ENCODE data around the gene XXYLT1.

- TF ChIP-seq SIRT6 (IDR thresholded peaks at IDR 0.05; ENCODE audit: low read length) (no peak), POLR2AphosphoS5 (IDR thresholded peaks at IDR 0.05; ENCODE audit: low read depth, low read length) (no peak), CTCF (IDR thresholded peaks at IDR 0.05; ENCODE audit: control extremely low read depth in 1 of 3, insufficient read depth in 1 of 3, low read depth in 1 of 3, low read length in 3 of 3) (no peak), ZNF274 (IDR thresholded peaks at IDR 0.05; ENCODE audit: borderline replicate concordance, extremely low read depth, low read length) (no peak), POLR2A (IDR thresholded peaks at IDR 0.05; ENCODE audit: control extremely low read depth in 1 of 2, low read depth in 2 of 2, low read length in 2 of 2) (no peak), RFX5 (IDR thresholded peaks at IDR 0.05; ENCODE audit: borderline replicate concordance, low read depth, low read length) (no peak), POU5F1 (IDR thresholded peaks at IDR 0.05; ENCODE audit: low read depth, low read length) (no peak), SRF (IDR thresholded peaks at IDR 0.05; ENCODE audit: low read depth, low read length) (no peak), MAX (IDR thresholded peaks at IDR 0.05) (no peak)
- TF ChIP-seq, protein P1, sequence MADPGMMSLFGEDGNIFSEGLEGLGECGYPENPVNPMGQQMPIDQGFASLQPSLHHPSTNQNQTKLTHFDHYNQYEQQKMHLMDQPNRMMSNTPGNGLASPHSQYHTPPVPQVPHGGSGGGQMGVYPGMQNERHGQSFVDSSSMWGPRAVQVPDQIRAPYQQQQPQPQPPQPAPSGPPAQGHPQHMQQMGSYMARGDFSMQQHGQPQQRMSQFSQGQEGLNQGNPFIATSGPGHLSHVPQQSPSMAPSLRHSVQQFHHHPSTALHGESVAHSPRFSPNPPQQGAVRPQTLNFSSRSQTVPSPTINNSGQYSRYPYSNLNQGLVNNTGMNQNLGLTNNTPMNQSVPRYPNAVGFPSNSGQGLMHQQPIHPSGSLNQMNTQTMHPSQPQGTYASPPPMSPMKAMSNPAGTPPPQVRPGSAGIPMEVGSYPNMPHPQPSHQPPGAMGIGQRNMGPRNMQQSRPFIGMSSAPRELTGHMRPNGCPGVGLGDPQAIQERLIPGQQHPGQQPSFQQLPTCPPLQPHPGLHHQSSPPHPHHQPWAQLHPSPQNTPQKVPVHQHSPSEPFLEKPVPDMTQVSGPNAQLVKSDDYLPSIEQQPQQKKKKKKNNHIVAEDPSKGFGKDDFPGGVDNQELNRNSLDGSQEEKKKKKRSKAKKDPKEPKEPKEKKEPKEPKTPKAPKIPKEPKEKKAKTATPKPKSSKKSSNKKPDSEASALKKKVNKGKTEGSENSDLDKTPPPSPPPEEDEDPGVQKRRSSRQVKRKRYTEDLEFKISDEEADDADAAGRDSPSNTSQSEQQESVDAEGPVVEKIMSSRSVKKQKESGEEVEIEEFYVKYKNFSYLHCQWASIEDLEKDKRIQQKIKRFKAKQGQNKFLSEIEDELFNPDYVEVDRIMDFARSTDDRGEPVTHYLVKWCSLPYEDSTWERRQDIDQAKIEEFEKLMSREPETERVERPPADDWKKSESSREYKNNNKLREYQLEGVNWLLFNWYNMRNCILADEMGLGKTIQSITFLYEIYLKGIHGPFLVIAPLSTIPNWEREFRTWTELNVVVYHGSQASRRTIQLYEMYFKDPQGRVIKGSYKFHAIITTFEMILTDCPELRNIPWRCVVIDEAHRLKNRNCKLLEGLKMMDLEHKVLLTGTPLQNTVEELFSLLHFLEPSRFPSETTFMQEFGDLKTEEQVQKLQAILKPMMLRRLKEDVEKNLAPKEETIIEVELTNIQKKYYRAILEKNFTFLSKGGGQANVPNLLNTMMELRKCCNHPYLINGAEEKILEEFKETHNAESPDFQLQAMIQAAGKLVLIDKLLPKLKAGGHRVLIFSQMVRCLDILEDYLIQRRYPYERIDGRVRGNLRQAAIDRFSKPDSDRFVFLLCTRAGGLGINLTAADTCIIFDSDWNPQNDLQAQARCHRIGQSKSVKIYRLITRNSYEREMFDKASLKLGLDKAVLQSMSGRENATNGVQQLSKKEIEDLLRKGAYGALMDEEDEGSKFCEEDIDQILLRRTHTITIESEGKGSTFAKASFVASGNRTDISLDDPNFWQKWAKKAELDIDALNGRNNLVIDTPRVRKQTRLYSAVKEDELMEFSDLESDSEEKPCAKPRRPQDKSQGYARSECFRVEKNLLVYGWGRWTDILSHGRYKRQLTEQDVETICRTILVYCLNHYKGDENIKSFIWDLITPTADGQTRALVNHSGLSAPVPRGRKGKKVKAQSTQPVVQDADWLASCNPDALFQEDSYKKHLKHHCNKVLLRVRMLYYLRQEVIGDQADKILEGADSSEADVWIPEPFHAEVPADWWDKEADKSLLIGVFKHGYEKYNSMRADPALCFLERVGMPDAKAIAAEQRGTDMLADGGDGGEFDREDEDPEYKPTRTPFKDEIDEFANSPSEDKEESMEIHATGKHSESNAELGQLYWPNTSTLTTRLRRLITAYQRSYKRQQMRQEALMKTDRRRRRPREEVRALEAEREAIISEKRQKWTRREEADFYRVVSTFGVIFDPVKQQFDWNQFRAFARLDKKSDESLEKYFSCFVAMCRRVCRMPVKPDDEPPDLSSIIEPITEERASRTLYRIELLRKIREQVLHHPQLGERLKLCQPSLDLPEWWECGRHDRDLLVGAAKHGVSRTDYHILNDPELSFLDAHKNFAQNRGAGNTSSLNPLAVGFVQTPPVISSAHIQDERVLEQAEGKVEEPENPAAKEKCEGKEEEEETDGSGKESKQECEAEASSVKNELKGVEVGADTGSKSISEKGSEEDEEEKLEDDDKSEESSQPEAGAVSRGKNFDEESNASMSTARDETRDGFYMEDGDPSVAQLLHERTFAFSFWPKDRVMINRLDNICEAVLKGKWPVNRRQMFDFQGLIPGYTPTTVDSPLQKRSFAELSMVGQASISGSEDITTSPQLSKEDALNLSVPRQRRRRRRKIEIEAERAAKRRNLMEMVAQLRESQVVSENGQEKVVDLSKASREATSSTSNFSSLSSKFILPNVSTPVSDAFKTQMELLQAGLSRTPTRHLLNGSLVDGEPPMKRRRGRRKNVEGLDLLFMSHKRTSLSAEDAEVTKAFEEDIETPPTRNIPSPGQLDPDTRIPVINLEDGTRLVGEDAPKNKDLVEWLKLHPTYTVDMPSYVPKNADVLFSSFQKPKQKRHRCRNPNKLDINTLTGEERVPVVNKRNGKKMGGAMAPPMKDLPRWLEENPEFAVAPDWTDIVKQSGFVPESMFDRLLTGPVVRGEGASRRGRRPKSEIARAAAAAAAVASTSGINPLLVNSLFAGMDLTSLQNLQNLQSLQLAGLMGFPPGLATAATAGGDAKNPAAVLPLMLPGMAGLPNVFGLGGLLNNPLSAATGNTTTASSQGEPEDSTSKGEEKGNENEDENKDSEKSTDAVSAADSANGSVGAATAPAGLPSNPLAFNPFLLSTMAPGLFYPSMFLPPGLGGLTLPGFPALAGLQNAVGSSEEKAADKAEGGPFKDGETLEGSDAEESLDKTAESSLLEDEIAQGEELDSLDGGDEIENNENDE (IDR thresholded peaks at IDR 0.05; ENCODE audit: insufficient replicate concordance, low read length): no peak
- TF ChIP-seq, protein P2, sequence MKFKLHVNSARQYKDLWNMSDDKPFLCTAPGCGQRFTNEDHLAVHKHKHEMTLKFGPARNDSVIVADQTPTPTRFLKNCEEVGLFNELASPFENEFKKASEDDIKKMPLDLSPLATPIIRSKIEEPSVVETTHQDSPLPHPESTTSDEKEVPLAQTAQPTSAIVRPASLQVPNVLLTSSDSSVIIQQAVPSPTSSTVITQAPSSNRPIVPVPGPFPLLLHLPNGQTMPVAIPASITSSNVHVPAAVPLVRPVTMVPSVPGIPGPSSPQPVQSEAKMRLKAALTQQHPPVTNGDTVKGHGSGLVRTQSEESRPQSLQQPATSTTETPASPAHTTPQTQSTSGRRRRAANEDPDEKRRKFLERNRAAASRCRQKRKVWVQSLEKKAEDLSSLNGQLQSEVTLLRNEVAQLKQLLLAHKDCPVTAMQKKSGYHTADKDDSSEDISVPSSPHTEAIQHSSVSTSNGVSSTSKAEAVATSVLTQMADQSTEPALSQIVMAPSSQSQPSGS (IDR thresholded peaks at IDR 0.05; ENCODE audit: low read length): no peak
These were observed 156.0 kb downstream of the XXYLT1 start for GRCh38 chr3:195114786-195115599.
